Tibial nerve (tissue), 4 donors: Measurements from ENCODE around the gene KDM5A.

Experiments used
- CTCF ChIP-seq, 5 experiments: fragments of 200-600 bp in 3 of 5; fragments of 450-650 bp in 2 of 5; sonication (generic) in 3 of 5; IDR thresholded peaks; one replicate each; pipeline ENCODE4 v1.5.1; 2016 to 2019; ENCODE audit warnings: antibody characterized with exemption in 5 of 5, mild to moderate bottlenecking in 3 of 5, moderate library complexity in 2 of 5
- EP300 ChIP-seq, 2 donors: sonication (generic); formaldehyde crosslinking; IDR thresholded peaks; one replicate each; pipeline ENCODE4 v1.6.1; 2017; ENCODE audit warnings: antibody characterized with exemption in 2 of 2, mild to moderate bottlenecking in 1 of 2
- POLR2A ChIP-seq, 2 donors: fragments of 450-650 bp; IDR thresholded peaks; one replicate each; pipeline ENCODE4 v1.6.1; 2017; ENCODE audit warnings: antibody characterized with exemption in 2 of 2, mild to moderate bottlenecking in 2 of 2, moderate library complexity in 2 of 2

DNA sequence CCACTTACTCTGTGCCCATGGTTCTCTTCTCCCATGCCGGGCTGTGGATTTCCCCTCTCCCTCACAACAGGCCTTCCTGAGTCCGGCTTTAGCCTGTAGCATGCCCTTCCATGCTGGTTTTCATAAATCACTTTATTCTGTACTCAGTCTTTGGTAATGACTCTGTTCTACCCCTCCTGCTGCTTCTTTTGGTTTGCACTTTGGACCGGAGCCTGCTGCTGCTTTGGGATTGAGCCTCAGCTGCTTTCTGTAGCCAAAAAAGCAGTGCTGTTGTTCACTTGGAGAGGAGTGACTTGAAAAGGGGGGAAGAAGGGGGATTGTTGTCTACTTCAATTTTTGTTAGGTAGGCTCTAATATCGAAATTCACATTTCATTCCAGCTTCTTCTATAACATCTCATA lies 118.0 kb downstream of the KDM5A start:
- TF ChIP-seq CTCF (IDR thresholded peaks at IDR 0.05) (no peak), POLR2A (IDR thresholded peaks at IDR 0.05) (no peak), EP300 (IDR thresholded peaks at IDR 0.05) (no peak)
